Stimulated activated CD8-positive, alpha-beta memory T cell treated with anti-CD3 and anti-CD28 coated beads, Interleukin-2, amount 100 ng/mL, for 1 hour (primary cell): ENCODE results near the gene TMC5.
A peak's percentile ranks its signal among the peaks of the same experiment; 100 is the strongest.

Experiments
- DNase-seq, 2 donors: peaks; one replicate each; pipeline ENCODE4 v3.0.0-alpha.2; 2020; ENCODE audit warnings: low read depth in 2 of 2

The TMC5 gene

DNA sequence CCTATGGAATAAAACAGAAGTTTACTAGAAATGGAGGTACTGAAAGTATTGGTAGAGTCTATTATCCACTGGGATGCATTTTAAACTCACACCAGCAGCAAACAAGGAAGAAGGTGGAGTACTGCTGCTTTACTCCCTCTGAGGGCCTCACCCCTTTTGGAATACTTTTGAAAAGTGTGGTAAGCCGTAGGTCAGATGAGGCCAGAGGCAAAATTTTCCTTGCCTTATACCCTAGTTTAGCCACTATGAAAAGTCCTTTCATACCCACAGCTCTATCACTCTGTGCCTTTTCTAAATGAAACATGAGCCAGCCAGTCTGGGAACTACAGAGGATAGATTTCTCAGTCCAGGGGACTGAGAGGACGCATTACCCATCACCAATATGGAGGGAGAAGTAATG, 90.2 kb downstream of the TMC5 start:
- DNase-seq, result no peak

DNA sequence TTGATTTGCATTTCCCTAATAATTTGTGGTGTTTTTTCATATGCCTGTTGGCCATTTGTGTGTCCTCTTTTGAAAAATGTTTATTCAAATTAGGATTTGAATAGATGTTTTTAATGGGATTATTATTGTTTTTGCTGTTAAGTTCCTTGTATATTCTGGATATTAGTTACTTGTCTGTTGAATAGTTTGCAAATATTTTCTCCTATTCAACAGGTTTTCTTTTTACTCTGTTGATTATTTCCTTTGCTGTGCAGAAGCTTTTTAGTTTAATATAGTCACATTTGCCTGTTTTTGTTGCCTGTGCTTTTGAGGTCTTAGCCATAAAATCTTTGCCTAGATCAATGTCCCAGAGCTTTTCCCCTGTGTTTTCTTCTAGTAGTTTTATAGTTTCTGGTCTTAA, 94.6 kb downstream of the TMC5 start:
- DNase-seq, result no peak

DNA sequence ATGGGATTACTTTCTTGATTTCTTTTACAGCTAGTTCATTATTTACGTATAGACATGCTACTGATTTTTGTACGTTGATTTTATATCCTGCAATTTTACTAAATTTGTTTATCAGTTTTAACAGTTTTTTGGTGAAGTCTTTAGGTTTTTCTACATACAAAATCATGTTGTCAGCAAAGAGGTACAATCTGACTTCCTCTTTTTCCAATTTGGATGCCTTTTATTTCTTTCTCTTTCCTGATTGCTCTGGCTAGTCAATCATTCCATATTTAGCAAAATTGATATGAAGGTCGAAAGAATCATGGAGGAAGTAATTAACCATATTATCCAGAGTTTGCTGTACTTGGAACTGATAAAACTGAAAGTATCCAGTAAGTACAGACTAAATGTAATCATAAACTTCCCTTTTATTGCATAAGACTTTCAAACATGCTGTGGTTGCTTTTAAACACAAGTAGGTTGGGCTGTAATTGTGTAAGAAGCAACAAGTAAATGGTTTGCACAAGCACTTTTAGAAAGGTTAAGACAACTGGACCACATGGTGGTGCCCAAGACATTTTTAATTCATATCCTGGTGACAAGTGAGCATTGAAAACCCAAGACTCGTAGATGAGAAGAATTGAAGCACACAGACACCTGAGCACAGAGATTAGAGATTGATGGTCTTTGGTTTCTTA, 95.8 kb downstream of the TMC5 start:
- DNase-seq, result no peak

DNA sequence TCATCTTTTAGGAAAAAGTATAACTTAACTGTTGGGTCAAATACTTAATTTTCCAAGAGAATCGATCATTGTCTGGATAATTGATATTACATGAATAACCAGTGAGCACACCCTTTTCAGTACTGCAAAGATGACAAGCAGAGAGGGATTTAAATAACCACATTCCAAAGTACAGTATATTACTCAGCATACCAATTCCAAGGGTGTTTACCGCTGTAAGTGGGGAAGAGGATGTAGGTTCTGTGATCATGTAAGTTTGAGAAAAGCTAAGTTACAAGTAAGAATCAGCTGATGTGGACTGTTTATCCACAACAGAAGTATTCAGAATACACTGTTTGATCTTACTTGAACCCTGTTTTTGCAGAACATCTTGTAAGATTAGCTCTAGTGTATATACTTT, 98.1 kb downstream of the TMC5 start:
- DNase-seq, result no peak

DNA sequence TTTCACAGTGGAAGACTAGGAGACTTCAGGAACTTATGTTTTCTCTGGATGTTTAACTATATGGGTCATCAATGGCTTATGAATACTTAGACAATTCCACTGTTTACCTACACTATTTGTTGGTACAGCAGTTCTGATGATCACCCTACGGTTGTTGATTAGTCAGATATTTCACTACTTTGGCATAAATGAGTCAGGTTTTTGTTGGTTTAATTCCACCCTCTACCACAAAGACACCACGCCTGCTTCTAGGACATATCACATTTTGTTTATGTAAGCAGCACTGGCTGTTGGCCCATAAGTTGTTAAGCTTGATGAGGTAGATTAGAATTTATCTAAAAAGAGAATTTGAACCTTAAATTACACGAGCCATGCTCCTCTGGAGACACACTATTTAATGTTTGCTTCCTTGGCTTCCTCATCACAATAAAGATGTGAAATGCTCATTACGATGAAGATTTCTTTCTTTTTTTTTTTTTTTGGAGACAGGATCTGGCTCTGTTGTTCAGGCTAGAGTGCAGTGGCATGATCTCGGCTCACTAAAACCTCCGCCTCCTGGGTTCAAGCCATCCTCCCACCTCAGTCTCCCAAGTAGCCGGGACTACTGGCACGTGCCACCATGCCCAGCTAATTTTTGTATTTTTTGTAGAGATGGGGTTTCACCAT, 99.9 kb downstream of the TMC5 start:
- no peak for DNase-seq

DNA sequence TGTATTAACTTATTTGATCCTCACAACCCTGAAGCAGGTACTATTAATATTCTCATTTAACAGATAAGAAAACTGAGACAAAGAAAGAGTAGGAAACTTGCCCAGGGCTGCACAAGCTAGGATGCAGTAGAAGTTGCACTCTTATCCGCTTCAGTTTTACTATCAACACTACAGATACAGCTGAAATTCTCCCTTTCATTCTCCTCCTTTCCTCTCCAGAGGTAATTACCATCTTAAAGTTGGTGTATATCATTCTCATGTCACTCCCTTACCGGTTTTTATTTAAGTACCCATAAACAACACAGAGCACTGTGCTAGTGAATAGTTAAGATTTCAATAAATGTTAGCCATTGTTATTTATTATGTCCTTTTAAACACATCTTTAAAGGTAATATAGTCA, 100.7 kb downstream of the TMC5 start:
- DNase-seq, result no peak

DNA sequence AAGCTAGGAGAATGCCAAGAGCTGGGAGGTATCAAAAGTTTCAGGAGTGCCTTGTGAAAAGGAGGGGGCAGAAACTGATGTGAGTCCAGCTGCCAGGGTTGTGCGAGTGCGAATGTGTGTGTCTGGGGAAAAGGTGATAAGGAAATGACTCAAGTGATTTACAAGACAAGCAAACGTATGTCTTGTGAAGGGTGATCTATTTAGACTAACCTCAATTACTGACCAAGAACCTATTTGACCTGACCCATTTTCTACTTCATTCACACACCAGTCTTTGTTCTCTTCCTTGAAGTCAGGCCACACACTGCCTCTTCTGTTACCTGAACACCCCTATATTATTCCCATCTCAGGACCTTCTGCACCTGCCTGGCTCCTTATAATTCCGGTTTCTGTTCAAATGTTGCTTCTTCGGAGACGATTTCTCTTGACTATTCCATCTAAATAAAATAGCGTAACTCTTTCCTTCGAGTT, 103.2 kb downstream of the TMC5 start:
- DNase-seq, result no peak

DNA sequence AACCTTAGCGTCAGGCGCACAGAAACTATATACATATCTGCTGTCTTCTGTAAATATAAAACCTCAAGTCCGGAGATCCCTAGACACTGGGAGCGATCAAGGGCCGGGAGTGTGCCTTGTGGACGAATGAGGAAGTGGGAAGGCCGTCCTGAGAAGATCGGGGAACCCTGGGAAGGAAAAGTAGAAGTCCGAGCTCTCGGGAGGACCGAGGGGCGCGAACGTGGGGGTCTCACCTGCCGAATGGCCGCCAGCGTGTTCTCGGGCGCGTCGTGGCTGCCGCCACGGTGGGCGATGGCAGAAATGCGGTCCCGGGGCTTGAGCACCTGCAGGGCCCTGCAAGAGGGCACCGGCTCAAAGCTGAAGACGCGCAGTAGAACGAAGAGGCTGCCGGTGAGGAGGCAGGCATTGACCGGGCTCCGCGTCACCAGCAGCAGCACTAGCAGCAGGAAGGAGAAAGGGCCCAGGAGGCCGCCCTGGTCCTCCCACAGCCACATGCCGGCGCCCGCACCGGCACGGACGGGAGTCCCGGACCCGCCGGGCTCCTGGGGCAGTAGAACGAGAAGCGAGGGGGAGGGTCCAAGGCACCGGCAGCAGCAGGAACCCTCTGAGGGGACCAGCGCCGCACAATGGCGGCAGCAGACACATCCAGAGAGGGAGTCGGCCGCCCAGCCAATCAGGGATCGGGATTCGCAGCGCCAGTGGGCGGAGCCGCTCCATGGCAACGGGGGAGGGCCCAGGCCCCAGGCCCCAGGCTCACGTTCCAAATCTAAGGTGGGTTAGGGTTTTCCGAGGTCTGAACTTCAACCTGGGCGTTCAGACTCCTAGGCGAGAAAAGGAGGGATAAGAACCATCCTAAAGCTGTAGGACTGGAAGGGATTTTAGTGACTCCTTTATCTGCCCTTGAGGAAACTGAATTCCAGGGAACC, 104.1 kb downstream of the TMC5 start, which contains the start of gene GDE1:
GDE1 (minus strand) TSS at position 628 of the 926 bp plus-strand sequence; CDS start at position 494, 134 bp downstream.
- DNase-seq, result peak; percentile 86 to 92

DNA sequence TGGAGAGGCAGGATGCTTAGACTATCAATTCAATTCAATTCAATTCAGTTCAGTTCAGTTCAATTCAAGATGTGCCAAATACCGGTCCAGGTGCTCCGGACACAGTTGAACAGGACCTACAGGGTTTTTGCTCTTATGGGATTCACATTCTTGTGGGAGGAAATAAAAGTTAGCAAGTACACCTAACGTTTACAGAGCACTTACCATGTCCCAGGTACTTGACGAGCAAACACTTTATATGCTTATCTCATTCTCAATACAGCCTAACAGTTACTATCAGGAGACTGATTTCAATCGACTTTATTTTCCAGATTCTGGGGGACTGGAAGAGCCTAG, 104.7 kb downstream of the TMC5 start:
- DNase-seq, result no peak

DNA sequence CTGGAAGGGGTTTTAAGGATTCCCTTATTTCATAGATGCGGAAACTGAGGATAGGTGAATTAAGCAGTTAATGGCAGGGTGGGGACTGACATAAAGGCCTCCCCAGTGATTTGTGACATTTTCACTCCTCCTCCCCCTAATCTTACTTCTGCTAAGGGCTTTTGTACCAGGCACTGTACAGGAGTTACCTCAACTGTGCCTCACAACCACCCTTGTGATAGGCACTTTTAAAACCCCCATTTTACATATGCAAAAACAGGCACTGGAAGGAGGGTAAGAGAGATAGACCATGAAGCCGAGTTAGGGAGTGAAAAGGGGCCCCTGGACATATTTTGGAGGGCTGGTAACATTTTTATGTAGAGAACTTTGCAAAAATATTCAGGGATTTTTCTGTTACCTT, 105.1 kb downstream of the TMC5 start:
- DNase-seq, result no peak

DNA sequence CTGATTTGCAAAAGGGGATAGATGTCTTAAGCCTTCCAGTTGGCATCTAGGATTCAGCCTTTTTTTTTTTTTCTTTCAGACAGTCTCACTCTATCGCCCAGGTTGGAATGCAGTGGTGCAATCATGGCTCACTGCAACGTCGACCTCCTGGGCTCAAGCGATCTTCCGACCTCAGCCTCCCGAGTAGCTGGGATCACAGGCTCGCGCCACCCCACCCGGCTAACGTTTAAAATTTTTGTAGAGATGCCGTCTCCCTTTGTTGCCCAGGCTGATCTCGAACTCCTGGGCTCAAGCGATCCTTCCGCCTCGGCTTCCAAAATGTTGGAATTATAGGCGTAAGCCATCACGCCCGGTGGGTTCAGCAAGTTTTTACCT, 105.5 kb downstream of the TMC5 start:
- no peak for DNase-seq

DNA sequence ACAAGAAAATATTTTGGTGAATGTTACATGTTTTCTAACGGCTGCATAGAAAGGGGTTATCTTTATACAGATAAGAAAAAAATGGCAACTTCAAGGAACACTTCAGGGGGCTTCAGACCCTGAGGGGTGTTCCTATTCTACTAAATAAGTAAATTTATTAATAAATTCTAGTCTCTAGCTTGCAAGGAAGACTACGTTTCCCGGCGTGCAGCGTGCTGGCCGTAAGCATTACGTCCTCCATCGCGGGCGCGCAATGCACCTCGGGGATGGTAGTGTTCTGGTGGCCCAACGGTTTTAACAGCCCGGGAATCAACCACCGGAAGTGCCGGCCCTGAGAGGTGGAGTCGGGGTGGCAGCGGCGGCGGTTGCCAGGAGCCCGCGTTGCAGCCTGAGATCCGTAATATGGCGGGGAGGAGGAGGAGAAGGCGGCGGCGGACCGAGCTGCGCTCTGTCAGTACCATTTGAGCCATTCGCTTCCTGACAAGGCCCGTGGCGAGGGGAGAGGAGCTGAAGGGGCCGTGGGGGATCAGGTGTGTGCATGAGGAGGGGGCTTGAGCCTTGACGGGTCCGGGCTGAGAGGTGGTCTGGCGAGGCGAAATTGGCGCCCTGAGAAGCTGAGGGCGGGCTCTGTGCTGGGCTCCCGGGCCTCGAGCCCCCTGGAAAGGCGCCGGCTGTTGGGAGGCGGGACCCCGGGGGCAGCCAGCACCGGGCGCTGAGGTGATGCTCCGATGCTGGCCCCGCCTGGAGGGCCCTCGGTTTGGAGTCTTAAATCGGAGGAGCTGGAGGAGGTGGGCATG, 106.1 kb downstream of the TMC5 start, which contains the start of gene CCP110:
CCP110 (plus strand) TSS at position 384 of the 797 bp plus-strand sequence. CDS start 3,940 bp downstream, outside the sequence.
- DNase-seq, result peak; percentile 82 to 86

DNA sequence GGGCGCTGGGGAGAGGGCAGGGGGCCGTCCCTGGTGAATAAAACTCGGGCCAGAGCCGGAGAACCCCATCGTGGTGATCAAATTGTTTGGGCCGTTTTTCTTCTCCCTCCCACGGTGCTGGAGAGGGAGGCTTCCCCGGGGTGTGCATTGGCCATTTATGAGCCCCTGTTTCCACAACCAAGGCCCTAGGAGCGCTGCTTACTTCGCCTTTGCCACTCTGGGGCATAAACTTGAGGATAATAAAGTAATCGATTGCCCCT, 106.6 kb downstream of the TMC5 start:
- no peak for DNase-seq

DNA sequence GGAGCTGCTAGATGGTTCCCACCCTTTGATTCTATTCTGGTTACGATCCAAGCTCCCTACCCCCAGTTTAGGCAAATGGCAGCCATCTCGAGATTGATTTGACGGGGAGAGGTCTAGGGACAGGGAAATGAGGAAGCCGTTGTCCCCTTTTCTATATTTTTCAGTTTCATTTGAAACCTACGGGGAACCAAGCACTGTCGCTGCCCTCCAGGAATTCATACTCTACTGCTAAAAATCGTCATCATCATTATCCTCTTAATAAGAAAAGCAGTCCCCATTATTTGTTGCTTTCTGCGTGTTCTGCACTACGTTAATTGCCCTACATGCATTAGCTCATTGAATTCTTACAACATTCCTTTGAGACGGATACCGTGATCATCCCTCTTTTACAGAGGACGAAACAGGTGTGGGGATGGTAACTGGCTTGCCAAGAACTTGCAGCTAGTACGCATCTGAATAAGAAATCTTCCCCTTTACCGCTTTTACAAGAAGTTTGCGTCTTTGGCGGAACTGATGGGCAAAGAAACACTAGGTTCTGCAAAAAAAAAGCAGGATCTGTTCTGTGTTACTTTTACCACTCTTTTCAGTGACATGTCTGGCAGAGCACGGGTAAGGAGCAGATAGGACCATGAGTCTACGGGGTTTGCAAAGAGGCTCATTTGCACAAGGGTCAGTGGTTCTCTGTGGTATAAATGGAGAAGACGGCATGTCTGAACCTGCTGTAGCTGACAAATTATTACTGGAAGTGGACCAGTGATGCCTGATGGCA, 107.1 kb downstream of the TMC5 start:
- no peak for DNase-seq

DNA sequence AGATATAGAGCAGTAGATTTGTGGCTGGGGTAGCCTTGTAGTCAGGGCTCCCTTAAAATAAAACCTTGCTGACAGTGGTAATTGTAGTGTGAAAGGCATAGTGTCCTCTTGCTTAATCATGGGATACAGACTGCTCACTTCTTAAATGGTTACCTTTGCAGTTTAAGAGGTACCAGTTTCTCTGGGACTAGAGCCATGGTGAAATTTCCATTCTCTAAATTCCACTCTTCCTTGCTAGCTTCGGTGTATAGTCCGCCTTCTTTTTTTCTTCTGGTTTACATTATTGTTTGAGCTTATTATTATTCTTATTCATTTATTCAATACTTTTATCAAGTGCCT, 107.7 kb downstream of the TMC5 start:
- no peak for DNase-seq

DNA sequence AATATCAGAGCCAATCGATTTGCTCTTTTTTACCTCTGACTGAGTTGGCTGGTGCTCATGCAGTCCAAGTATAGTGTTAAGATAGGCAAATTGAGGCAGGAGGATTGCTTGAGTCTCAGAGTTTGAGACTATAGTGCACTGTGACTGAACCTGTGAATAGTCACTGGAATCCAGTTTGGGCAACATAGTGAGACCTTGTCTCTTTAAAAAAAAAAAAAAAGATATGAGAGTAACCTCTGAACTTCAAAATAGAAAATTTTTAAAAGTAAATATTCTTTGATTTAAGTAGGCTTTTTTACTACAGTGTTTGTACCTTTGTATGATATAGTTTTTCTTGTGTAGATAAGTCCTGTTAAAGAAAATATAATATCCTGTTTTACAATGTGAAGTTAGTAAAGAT, 109.5 kb downstream of the TMC5 start:
- no peak for DNase-seq

DNA sequence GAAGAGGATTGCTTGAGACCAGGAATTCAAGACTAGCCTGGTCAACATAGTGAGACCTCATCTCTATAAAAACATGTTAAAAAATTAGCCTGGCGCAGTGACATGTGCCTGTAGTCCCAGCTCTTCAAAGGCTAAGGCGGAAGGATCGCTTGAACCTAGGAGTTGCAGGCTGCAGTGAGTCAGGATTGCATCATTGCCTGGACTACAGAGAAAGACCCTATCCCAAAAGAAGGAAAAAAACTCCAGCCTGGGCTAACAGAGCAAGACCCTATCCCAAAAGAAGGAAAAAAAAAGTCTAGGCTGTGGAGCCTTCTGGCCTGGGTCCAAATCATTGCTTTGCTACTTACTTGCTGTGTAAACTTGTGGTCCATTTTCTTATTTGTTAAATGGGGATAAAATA, 111.0 kb downstream of the TMC5 start:
- no peak for DNase-seq

DNA sequence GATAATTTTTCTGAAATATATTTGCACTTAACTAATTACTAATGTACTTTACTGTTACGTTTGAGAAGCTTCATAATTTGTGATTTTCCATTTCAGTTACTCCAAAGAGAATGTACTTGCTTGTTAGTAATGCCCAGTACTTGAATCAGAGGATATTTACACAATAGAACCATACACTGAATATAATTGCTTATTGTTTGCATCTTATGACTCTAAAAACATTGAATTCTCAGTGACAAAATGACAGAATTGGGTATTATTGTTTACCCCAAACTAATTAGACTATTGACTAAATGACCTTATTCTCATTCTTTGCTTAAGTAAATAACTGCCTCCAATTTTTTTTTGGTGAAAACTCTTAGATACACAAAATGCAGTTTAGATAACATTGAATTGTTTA, 114.9 kb downstream of the TMC5 start:
- no peak for DNase-seq

DNA sequence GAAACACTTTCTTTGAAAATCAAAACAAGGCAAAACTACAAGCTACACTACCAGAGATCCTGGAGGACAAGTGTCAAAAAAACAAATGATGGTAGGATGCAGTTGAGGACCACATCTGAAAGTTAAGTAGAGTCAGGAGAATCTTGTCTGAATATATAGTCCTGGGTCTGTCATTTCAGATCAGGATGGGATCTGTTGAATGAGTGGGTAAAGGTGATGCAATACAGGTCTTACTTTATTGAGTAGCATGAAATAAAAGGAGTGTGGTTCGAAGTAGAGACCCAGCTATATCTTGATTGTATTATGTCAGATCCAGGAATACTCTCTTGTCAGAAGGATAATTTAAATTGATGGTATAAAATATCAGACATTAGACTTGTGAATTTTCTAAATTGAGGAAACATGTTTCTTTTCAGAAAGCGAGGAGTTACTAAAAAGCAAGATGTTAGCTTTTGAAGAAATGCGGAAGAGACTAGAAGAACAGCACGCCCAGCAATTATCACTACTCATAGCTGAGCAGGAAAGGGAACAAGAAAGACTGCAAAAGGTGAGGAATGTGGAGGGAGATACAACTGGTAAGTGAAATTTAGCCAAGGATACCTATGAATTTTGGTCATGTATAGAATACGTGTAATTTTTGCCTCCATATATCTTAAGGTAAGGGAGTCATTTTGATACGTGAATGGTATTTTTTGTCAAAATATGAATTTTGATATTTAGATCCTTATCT, 122.7 kb downstream of the TMC5 start:
- no peak for DNase-seq

DNA sequence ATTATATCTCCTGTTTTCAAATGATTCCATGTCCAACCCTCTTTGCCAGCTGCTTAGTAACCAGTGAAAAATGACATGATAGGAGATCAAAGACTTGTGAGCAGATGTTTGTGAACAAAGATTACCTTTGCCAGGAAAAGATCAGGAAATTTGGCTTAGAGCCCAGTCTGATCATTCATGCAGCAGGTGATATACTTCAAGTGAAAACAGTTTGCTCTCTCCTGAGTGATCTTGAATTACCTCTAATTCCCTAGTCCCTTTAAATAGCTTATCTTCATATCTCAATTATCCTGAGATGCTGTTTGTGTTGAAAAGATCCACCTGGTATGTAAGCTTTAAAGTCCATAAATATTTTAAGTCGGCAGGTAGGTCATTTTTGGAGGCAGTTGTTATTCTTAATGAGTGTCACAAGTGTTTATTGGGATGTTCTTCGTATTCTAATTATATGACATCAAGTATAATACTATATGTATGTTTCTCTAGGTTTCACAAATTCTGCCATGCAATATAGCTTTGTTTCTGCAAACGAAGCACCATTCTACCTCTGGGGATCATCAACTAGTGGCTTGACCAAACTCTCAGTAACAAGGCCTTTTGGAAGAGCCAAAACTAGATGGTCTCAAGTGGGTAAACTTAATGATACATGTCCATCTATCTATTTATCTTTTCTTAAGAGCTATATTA, 124.6 kb downstream of the TMC5 start:
- DNase-seq, result no peak
